SK-N-SH treated with all-trans-retinoic acid at 6 μM for 48 hours (cell line): ENCODE data around the gene CD101.

ENCODE experiments used
- ARNTL ChIP-seq: fragments of 450-650 bp; formaldehyde crosslinking; IDR thresholded peaks from 2 replicates; pipeline ENCODE4 v1.5.0; 2020; ENCODE audit warnings: low read depth, mild to moderate bottlenecking, moderate library complexity, borderline replicate concordance
- BACH2 ChIP-seq: fragments of 250-450 bp; sonication (Bioruptor Pico); IDR thresholded peaks from 2 replicates; pipeline ENCODE4 v1.9.0; 2021; ENCODE audit warnings: mild to moderate bottlenecking, borderline replicate concordance
- CREB5 ChIP-seq: fragments of 250-450 bp; sonication (Bioruptor Pico); IDR thresholded peaks from 2 replicates; pipeline ENCODE4 v1.5.1; 2020; ENCODE audit warnings: low read depth, mild to moderate bottlenecking, moderate library complexity
- CSDC2 ChIP-seq: fragments of 250-450 bp; sonication (Bioruptor Pico); IDR thresholded peaks from 2 replicates; pipeline ENCODE4 v1.5.0; 2020; ENCODE audit warnings: mild to moderate bottlenecking, moderate library complexity
- ESRRG ChIP-seq: fragments of 250-450 bp; sonication (Bioruptor Pico); IDR thresholded peaks from 2 replicates; pipeline ENCODE4 v1.6.1; 2021; ENCODE audit warnings: mild to moderate bottlenecking
- OSR1 ChIP-seq: fragments of 250-450 bp; sonication (Bioruptor Pico); IDR thresholded peaks from 2 replicates; pipeline ENCODE4 v1.8.0; 2022; ENCODE audit warnings: moderate library complexity, mild to moderate bottlenecking, inconsistent platforms
- PATZ1 ChIP-seq: fragments of 250-450 bp; sonication (Bioruptor Pico); IDR thresholded peaks from 2 replicates; pipeline ENCODE4 v1.8.0; 2020; ENCODE audit warnings: mild to moderate bottlenecking, moderate library complexity, borderline replicate concordance
- POU6F1 ChIP-seq: fragments of 250-450 bp; sonication (Bioruptor Pico); IDR thresholded peaks from 2 replicates; pipeline ENCODE4 v1.8.0; 2021; ENCODE audit warnings: low read depth, mild to moderate bottlenecking, moderate library complexity, borderline replicate concordance
- SNAI2 ChIP-seq: fragments of 250-450 bp; sonication (Bioruptor Pico); IDR thresholded peaks from 2 replicates; pipeline ENCODE4 v1.5.0; 2020; ENCODE audit warnings: mild to moderate bottlenecking, moderate library complexity
- TCF4 ChIP-seq: fragments of 250-450 bp; sonication (Bioruptor Pico); IDR thresholded peaks from 2 replicates; pipeline ENCODE4 v1.8.0; 2021; ENCODE audit warnings: mild to moderate bottlenecking, moderate library complexity, borderline replicate concordance
- ZFP3 ChIP-seq: fragments of 250-450 bp; sonication (Bioruptor Pico); IDR thresholded peaks from 2 replicates; pipeline ENCODE4 v1.5.0; 2020; ENCODE audit warnings: mild to moderate bottlenecking, moderate library complexity
- ZNF565 ChIP-seq: fragments of 450-650 bp; formaldehyde crosslinking; conservative IDR thresholded peaks from 2 replicates; pipeline ENCODE4 v1.5.0; 2020; ENCODE audit warnings: low read depth, mild to moderate bottlenecking, moderate library complexity
- ZNF70 ChIP-seq: fragments of 450-650 bp; formaldehyde crosslinking; IDR thresholded peaks from 2 replicates; pipeline ENCODE4 v1.5.0; 2020; ENCODE audit warnings: mild to moderate bottlenecking, moderate library complexity

GRCh38 chr1:117008656-117009055 lies 7.1 kb downstream of the CD101 start:
- TF ChIP-seq ZNF565 (CRISPR knock-in tag) (no peak), BACH2 (CRISPR knock-in tag) (no peak), ARNTL (CRISPR knock-in tag) (no peak), ESRRG (CRISPR knock-in tag) (no peak), POU6F1 (CRISPR knock-in tag) (no peak), ZNF70 (CRISPR knock-in tag) (no peak), TCF4 (CRISPR knock-in tag) (no peak), SNAI2 (CRISPR knock-in tag) (no peak), OSR1 (CRISPR knock-in tag) (no peak), CREB5 (CRISPR knock-in tag) (no peak), PATZ1 (CRISPR knock-in tag) (no peak), ZFP3 (CRISPR knock-in tag) (no peak), CSDC2 (CRISPR knock-in tag) (no peak)
